Mucosa of descending colon (tissue), 3 donors: ENCODE results near the gene JADE2. TPM values are rescaled to one million over a fixed set of nuclear protein-coding genes. Genes with fewer than 3 reads are reported as not detected.

Experiments
- ATAC-seq: fragments of 200-7000 bp; cut with Tn5 transposase; one replicate; pipeline ENCODE4 v1.9.1; 2020; ENCODE audit warnings: mild to moderate bottlenecking, moderate library complexity
- DNase-seq, 3 donors: peaks; one replicate each; pipeline ENCODE4 v3.0.0-alpha.2; 2020
- H3K36me3 ChIP-seq: fragments of 200-600 bp; one replicate; pipeline ENCODE4 v1.8.0; 2021; ENCODE audit warnings: low read depth, mild to moderate bottlenecking
- H3K4me1 ChIP-seq: fragments of 200-600 bp; one replicate; pipeline ENCODE4 v1.8.0; 2021; ENCODE audit warnings: low read depth, mild to moderate bottlenecking
- H3K4me3 ChIP-seq: fragments of 200-600 bp; one replicate; pipeline ENCODE4 v1.8.0; 2021; ENCODE audit warnings: mild to moderate bottlenecking
- H3K9me3 ChIP-seq: fragments of 200-600 bp; one replicate; pipeline ENCODE4 v1.8.0; 2021; ENCODE audit warnings: mild to moderate bottlenecking
- intact Hi-C, 2 donors: fragments of 100-400 bp; cut with DNase I in 1 of 2; cut with micrococcal nuclease in 1 of 2; formaldehyde crosslinking; loops; one replicate each; pipeline versions ENCODE4 v1.11.0 to v1.11.1; 2022; cut with DNase I, micrococcal nuclease
- total RNA-seq, 3 donors: library from RNA; stranded (reverse); fragmentation: NEBNext Ultra II Directional in 2 of 3; extraction: Animal tissue kit (Norgen Biotek cat#: 25700) in 2 of 3; gene quantifications; one replicate each; pipeline versions ENCODE4 v1.2.1 to v1.2.4, GENCODE V29; 2021 to 2023
- TF ChIP-seq, protein P1 (sequence below): fragments of 200-600 bp; IDR thresholded peaks from one replicate; pipeline ENCODE4 v1.8.0; 2022; ENCODE audit warnings: antibody characterized with exemption, mild to moderate bottlenecking
- donor health status: DM: no; HTN: no; CAD: no; lungs with moderate emphysema.
- donor health status: DM: no; HTN: no; CAD: no.
- donor health status: DM: no; HTN: yes; CAD: no.

JADE2 gene
- total RNA-seq, 3 donors from 2014 or later: 31.9 to 69.9 (median 36.2) TPM

- peak; percentile 95 to 96 (median 95) for DNase-seq
- Histone ChIP-seq H3K4me3 (peak overlapping the region; percentile 27), H3K4me1 (peaks cover 50% of the 10 kb centered on the region), H3K9me3 (no peaks in the 10 kb centered on the region), H3K36me3 (no peaks in the 10 kb centered on the region)
- TF ChIP-seq, protein P1, sequence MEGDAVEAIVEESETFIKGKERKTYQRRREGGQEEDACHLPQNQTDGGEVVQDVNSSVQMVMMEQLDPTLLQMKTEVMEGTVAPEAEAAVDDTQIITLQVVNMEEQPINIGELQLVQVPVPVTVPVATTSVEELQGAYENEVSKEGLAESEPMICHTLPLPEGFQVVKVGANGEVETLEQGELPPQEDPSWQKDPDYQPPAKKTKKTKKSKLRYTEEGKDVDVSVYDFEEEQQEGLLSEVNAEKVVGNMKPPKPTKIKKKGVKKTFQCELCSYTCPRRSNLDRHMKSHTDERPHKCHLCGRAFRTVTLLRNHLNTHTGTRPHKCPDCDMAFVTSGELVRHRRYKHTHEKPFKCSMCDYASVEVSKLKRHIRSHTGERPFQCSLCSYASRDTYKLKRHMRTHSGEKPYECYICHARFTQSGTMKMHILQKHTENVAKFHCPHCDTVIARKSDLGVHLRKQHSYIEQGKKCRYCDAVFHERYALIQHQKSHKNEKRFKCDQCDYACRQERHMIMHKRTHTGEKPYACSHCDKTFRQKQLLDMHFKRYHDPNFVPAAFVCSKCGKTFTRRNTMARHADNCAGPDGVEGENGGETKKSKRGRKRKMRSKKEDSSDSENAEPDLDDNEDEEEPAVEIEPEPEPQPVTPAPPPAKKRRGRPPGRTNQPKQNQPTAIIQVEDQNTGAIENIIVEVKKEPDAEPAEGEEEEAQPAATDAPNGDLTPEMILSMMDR: no peak
- peak; percentile 87 for ATAC-seq
- intact Hi-C loops: no loop called here
These were observed 19.1 kb upstream of the JADE2 start for GRCh38 chr5:134506054-134507039.

- intact Hi-C loops: no loop called here
- TF ChIP-seq, protein P1: no peak
- peak overlapping the region; percentile 27 for H3K4me3 ChIP-seq
- H3K9me3 ChIP-seq: no peaks in the 10 kb centered on the region
- H3K4me1 ChIP-seq: peaks cover 47% of the 10 kb centered on the region
- peak in 2 of 3 donors; percentile 35 to 37 for DNase-seq
- H3K36me3 ChIP-seq: no peaks in the 10 kb centered on the region
- ATAC-seq: peak; percentile 16
These were observed 18.0 kb upstream of the JADE2 start for GRCh38 chr5:134507452-134507851.

DNA sequence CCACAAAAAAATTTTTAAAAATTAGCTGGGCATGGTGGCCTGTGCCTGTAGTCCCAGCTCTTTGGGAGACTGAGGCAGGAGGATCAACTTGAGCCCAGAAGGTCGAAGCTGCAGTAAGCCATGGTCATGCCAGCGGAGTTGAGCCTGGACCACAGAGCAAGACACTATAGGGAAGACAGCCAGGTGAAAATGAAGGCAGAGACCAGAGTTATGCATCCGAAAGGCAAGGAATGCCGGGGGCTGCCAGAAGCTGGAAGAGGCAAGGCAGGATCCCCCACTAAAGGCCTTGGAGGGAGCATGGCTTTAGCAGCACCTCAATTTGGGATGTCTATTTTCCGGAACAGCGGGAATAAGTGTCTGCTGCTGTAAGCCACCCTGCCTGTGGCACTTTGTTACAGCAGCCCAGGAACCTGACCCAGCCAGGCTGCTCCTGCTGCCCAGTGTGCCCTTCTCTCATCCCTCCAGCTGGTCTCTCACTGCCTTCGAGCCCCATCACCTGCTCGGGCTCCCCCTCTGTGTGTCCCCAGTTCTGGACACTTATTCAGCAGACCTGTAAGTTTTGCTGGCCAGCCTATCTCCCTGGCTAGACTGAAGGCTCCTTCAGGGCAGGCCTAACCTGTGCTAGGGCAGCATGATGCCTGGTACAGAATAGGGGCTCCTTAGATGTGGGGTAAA lies 16.8 kb upstream of the JADE2 start:
- TF ChIP-seq, protein P1: no peak
- Histone ChIP-seq H3K9me3 (no peaks in the 10 kb centered on the region), H3K4me1 (peaks cover 36% of the 10 kb centered on the region), H3K36me3 (no peaks in the 10 kb centered on the region), H3K4me3 (no peak overlapping the region)
- DNase-seq (no peak), ATAC-seq (no peak)
- intact Hi-C loops: no loop called here

GRCh38 chr5:134509308-134510040 lies 16.0 kb upstream of the JADE2 start:
- intact Hi-C loops: no loop called here
- Histone ChIP-seq H3K4me3 (no peak overlapping the region), H3K9me3 (no peaks in the 10 kb centered on the region), H3K4me1 (peaks cover 28% of the 10 kb centered on the region), H3K36me3 (no peaks in the 10 kb centered on the region)
- no peak for DNase-seq
- ATAC-seq: no peak
- TF ChIP-seq, protein P1: no peak

GRCh38 chr5:134510970-134511795 lies 14.3 kb upstream of the JADE2 start:
- intact Hi-C loops: no loop called here
- DNase-seq: peak in 1 of 3 donors; percentile 28
- Histone ChIP-seq H3K36me3 (no peaks in the 10 kb centered on the region), H3K4me3 (no peak overlapping the region), H3K4me1 (peaks cover 15% of the 10 kb centered on the region), H3K9me3 (no peaks in the 10 kb centered on the region)
- ATAC-seq: no peak
- TF ChIP-seq, protein P1: no peak
